ENCODE measurements around the gene PSMD1.
A peak's percentile ranks its signal among the peaks of the same experiment; 100 is the strongest.
"Not testable (repeated sequence)": the region's sequence is repeated elsewhere in the genome, so short reads cannot be mapped to it uniquely, and the experiment has no call there.

PSMD1 gene

DNA sequence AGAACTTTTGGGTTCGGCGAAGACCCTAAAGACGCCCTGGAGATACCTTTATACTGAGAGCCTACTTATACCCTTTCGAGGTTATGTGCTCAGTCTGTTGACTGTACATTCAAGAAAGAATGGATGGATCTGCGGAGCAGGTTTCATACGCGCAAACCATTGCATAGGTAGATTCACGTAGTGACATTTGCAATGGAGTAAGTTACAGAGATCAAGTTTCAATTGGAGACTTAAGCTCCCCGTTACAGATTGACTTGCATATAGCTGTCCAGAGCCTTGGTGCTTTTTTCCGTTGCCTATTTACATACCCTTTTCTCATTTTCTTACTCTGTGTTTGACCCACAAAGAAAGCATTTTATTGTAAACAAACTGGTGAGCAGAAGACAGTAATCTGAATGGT lies 923 bp downstream of the PSMD1 start:
- Mint-ChIP-seq H3K27ac (peak overlapping the region; percentile 97), H3K4me1 (ENCODE audit: low read depth) (peaks cover 40% of the 10 kb centered on the region), H3K27me3 (peaks cover 16% of the 10 kb centered on the region), H3K36me3 (ENCODE audit: low read depth) (peaks cover 35% of the 10 kb centered on the region), H3K4me3 (peak overlapping the region; percentile 94), H3K9me3 (no peaks in the 10 kb centered on the region)
- intact Hi-C loops (cut with micrococcal nuclease): loop anchor here (5.0 to 10.0 kb wide), 2 partner anchors 153 to 235 kb away; no protein-coding TSS in a partner anchor

DNA sequence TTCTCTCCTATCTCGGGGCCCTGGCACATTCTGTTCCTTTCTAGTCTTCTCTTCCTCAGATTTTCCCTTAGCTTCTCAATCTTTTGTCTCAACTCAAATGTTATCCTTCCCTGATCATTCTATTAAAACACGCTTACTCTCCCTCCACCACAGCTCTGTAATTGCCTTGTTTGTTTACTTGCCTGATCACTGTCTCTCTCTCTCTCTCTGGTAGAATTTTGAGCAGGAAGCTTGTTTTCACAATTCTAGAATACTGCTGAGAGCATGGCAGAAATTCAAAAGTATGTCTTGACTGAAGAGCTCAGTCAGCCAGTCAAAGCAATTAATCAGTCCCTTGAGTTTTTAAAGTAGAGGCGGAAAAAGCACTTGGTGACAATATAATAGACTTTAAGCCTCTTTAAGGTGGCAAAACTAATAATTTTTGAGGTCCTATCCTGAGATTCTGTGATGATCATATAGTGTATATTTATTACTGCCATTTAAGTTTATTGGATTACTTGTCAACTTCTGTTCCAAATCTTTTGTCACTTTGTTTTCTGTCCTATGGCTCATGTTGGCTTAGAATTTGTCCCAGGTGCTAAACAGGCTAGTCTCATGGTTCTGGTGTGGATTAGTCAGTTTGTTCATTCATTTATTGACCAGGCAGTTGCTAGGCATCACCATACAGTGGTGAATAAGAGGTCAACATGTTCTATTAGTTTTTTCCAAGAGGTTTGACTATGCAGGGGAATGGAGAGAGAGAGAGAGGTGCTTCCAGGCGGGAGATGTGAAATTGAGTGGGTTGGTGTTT lies 2.3 kb downstream of the PSMD1 start:
- H3K9me3 Mint-ChIP-seq: no peaks in the 10 kb centered on the region
- intact Hi-C loops (cut with micrococcal nuclease): loop anchor here (5.0 to 10.0 kb wide), 2 partner anchors 154 to 237 kb away; no protein-coding TSS in a partner anchor
- peaks cover 49% of the 10 kb centered on the region for H3K36me3 Mint-ChIP-seq (ENCODE audit: low read depth)
- peaks cover 3% of the 10 kb centered on the region for H3K27me3 Mint-ChIP-seq
- peaks cover 35% of the 10 kb centered on the region for H3K4me1 Mint-ChIP-seq (ENCODE audit: low read depth)
- no peak overlapping the region for H3K4me3 Mint-ChIP-seq
- H3K27ac Mint-ChIP-seq: peak overlapping the region; percentile 97

DNA sequence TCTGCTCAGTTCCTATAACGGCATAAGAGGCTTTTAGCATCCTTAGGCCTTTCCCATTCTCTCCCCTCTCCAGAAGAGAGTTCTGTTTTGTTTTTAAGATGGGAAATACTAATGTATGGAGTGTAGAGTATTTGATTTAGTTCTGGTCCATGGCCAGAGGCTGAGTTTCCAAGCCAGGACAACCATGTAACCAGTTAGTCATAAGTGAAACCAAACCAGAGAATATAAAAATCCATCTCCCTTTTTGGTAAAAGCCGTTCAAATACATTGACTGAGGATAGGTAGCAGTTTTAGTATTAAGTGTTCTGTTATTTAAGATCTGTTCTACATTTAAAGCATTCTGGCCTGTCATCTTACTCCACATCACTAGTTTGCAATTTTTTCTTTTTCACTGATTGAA lies 3.1 kb downstream of the PSMD1 start:
- H3K27me3 Mint-ChIP-seq: no peaks in the 10 kb centered on the region
- no peak overlapping the region for H3K27ac Mint-ChIP-seq
- H3K4me1 Mint-ChIP-seq (ENCODE audit: low read depth): peaks cover 34% of the 10 kb centered on the region
- no peaks in the 10 kb centered on the region for H3K9me3 Mint-ChIP-seq
- intact Hi-C loops (cut with micrococcal nuclease): loop anchor here (5.0 to 10.0 kb wide), 2 partner anchors 155 to 237 kb away; no protein-coding TSS in a partner anchor
- no peak overlapping the region for H3K4me3 Mint-ChIP-seq
- peaks cover 57% of the 10 kb centered on the region for H3K36me3 Mint-ChIP-seq (ENCODE audit: low read depth)

DNA sequence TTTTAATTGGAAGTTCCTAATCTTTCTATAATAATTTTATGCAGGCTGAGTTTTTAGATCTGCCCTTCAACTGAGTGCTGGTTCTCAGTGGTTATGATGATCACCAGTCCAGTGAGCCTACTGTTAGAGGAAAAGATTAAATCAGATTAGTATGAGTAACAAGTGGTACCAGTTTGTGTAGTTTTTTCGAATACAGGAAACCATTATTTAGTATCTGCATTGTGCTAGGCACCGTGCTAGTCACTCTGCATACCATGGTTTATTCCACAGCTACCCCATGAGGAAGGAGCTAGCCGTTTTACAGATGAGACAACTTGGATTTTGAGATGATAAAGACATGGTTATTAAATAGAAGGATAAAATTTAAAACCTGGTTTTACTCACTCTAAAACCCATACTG lies 6.1 kb downstream of the PSMD1 start:
- intact Hi-C loops (cut with micrococcal nuclease): no loop called here
- Mint-ChIP-seq H3K36me3 (ENCODE audit: low read depth) (peaks cover 74% of the 10 kb centered on the region), H3K4me1 (ENCODE audit: low read depth) (peaks cover 36% of the 10 kb centered on the region), H3K27me3 (no peaks in the 10 kb centered on the region), H3K27ac (no peak overlapping the region), H3K9me3 (no peaks in the 10 kb centered on the region), H3K4me3 (no peak overlapping the region)

DNA sequence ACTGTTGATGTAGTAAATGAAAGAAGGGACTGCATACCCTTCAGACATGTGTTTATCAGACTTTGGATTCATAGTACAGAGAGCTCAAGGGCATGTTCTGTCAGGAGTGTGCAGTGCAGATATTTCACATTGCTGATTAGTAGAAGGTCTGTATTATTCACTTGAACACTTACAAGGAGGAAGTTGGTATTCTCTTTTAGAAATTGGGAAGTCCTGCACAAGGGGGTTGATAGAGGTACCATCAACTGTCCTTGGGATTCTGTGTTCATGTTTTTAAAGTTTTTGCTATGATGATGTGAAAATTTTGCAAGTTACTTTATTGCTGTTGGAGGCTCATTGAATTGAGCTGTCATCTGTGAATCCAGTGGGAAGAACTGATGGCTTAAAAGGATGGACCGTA lies 6.7 kb downstream of the PSMD1 start:
- intact Hi-C loops (cut with micrococcal nuclease): no loop called here

DNA sequence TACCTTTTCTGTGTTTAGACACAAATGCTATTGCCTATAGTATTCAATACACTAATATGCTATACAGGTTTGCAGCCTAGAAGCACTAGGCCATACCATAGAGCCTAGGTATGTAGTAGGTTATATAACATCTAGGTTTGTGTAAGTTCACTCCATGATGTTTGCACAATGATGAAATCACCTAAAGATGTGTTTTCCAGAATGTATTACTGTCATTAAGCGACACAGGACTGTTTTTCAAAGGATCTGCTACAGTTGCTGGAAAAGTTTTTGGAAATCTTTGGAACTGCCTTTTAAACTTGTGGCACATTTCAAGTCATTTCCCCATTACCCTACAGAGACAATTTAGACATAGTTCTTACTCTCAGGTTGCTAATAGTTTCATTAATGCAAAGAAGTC lies 9.3 kb downstream of the PSMD1 start:
- Mint-ChIP-seq H3K36me3 (ENCODE audit: low read depth) (peaks cover 89% of the 10 kb centered on the region), H3K4me1 (ENCODE audit: low read depth) (peaks cover 15% of the 10 kb centered on the region), H3K27me3 (no peaks in the 10 kb centered on the region), H3K27ac (no peak overlapping the region), H3K4me3 (no peak overlapping the region), H3K9me3 (no peaks in the 10 kb centered on the region)
- intact Hi-C loops (cut with micrococcal nuclease): no loop called here

More for the DNA sequence above, 6.7 kb downstream of the PSMD1 start:
- Mint-ChIP-seq H3K4me3 (no peak overlapping the region), H3K36me3 (ENCODE audit: low read depth) (peaks cover 80% of the 10 kb centered on the region), H3K27ac (no peak overlapping the region), H3K27me3 (no peaks in the 10 kb centered on the region), H3K4me1 (ENCODE audit: low read depth) (peaks cover 35% of the 10 kb centered on the region), H3K9me3 (no peaks in the 10 kb centered on the region)

DNA sequence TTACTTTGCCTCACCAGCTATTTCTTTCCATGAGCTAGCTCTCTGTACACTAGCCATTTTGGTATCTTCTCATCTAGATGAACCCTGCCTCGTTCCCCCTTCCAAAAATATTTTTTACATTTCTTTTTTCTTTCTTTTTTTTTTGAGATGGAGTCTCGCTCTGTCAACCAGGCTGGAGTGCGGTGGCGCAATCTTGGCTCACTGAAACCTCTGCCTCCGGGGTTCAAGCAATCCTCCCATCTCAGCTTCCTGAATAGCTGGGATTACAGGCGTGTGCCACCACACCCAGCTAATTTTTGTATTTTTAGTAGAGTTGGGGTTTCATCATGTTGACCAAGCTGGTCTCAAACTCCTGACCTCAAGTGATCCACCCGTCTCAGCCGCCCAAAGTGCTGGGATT lies 10.9 kb downstream of the PSMD1 start:
- H3K27me3 Mint-ChIP-seq; intact Hi-C loops (cut with micrococcal nuclease); H3K4me3 Mint-ChIP-seq; H3K9me3 Mint-ChIP-seq: not testable (repeated sequence)
- Mint-ChIP-seq H3K27ac (peak overlapping the region; percentile 2), H3K36me3 (ENCODE audit: low read depth) (peaks cover 89% of the 10 kb centered on the region), H3K4me1 (ENCODE audit: low read depth) (peaks cover 15% of the 10 kb centered on the region)

DNA sequence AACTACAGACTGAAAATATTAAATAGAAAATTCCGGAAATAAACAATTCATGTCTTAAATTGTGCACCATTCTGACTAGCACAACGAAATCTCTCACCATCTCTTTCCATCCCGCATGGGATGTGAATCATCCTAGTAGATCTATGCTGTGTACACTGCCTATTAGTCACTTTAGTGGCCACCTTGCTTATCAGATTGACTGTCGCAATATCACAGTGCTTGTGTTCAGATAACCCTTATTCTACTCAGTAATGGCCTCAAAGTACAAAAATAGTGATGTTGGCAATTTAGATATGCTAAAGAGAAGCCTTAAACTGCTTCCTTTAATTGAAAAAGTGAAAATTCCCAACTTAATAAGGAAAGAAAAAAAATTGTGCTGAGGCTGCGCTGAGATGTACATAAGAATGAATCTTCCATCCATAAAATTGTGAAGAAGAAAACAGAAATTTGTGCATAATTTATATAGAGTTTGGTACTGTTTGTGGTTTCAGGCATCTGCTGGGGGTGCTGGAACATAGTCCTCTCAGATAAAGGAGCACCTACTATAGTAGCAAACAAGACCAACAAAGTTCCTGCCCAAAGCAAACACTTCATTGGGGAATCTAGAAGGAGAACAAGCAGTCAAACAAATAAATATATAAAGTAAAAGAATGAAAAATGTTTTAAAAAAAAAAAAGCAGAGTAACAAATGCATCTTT lies 12.0 kb downstream of the PSMD1 start:
- Mint-ChIP-seq H3K36me3 (ENCODE audit: low read depth) (peaks cover 89% of the 10 kb centered on the region), H3K4me3 (no peak overlapping the region), H3K4me1 (ENCODE audit: low read depth) (peaks cover 10% of the 10 kb centered on the region), H3K27ac (no peak overlapping the region), H3K27me3 (no peaks in the 10 kb centered on the region), H3K9me3 (no peaks in the 10 kb centered on the region)
- intact Hi-C loops (cut with micrococcal nuclease): no loop called here

DNA sequence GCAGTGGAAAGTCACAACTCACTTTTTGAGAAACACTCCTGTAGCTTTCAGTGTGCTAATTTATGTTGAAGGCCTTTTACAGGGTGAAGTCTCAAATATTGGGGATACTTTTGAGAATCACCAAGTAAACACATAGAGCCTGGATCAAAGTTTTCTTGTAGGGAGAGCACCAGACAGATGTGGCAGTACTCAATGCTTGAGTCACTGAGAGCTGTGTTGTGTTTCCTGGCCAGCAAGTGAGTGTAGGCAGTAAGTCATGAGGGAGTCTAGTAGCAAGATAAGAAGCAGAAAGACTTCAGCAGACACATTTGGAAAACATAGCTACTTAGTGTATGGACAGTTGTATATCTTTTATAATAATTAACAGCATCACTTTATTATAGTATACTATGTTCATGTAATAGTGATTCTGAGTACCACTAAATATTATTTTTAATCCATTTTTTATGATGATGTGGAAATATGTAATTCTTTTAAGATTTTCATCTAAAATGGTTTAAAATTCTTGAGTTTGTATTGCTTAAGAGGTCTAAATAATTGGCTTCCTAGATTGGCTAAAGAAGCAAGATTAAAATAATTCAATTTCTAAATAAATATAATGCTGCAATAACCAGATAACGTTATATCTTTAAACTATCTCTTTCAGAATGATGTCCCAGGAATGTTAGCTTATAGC lies 12.8 kb downstream of the PSMD1 start:
- H3K36me3 Mint-ChIP-seq (ENCODE audit: low read depth): peaks cover 88% of the 10 kb centered on the region
- no peak overlapping the region for H3K27ac Mint-ChIP-seq
- H3K4me1 Mint-ChIP-seq (ENCODE audit: low read depth): peaks cover 10% of the 10 kb centered on the region
- H3K4me3 Mint-ChIP-seq: no peak overlapping the region
- H3K9me3 Mint-ChIP-seq: no peaks in the 10 kb centered on the region
- no peaks in the 10 kb centered on the region for H3K27me3 Mint-ChIP-seq
- intact Hi-C loops (cut with micrococcal nuclease): no loop called here

DNA sequence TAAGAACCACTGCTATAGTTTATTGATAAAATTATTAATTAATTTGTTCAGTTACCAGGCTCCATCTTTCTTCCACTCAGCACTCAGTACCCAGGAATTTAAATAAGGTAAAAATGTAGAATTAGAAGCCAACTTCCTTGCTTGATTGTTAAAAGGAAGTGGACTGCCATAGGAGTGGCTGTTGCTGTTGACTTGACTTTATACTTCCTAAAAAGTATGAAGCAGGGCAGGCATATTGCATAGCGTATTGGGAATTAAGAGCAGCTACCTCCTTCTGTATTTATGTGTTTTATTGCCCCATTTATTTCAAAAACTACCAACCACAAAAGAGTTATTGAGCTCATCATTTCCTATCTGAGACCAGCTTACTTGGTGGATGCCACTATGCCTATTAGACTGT lies 27.9 kb downstream of the PSMD1 start:
- no peak overlapping the region for H3K27ac Mint-ChIP-seq
- H3K27me3 Mint-ChIP-seq: no peaks in the 10 kb centered on the region
- H3K36me3 Mint-ChIP-seq (ENCODE audit: low read depth): peaks cover 91% of the 10 kb centered on the region
- H3K4me1 Mint-ChIP-seq (ENCODE audit: low read depth): no peaks in the 10 kb centered on the region
- intact Hi-C loops (cut with micrococcal nuclease): no loop called here
- no peaks in the 10 kb centered on the region for H3K9me3 Mint-ChIP-seq
- H3K4me3 Mint-ChIP-seq: no peak overlapping the region

DNA sequence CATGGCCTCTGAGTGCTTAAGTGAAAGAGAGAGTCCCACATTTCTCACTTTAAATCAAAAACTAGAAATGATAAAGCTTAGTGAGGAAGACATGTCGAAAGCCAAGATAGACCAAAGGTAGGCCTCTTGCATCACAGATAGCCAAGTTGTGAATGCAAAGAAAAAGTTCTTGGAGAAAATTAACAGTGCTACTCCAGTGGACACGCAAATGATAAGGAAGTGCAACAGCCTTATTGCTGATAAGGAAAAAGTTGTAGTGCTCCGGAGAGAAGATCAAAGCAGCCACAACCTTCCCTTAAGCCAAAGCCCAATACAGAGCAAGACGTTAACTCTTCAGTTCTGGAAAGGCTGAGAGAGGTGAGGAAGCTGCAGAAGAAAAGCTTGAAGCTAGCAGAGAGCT lies 32.1 kb downstream of the PSMD1 start:
- Mint-ChIP-seq H3K27me3 (no peaks in the 10 kb centered on the region), H3K4me3 (no peak overlapping the region), H3K27ac (no peak overlapping the region), H3K9me3 (no peaks in the 10 kb centered on the region), H3K36me3 (ENCODE audit: low read depth) (peaks cover 89% of the 10 kb centered on the region), H3K4me1 (ENCODE audit: low read depth) (no peaks in the 10 kb centered on the region)
- intact Hi-C loops (cut with micrococcal nuclease): no loop called here

DNA sequence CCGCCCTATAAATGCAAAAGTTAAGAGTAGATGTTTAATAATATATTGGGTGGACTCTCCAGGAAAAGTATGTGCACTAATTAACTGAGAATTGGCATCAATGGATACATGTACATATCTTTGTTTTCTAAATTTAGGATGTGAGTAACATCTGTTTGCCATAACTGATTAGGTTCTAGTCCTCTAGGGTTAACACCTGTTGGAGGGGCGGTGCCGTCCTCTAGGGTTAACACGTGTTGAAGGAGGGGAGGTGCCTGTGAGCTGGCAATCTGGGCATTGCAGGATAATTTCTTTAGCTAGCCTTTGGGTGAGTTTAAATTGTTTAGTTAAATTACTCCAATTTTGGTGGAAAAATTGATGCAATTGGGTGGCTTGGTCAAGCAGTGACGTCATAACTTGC lies 37.3 kb downstream of the PSMD1 start:
- Mint-ChIP-seq H3K36me3 (ENCODE audit: low read depth) (peaks cover 94% of the 10 kb centered on the region), H3K4me3 (no peak overlapping the region), H3K27me3 (no peaks in the 10 kb centered on the region), H3K4me1 (ENCODE audit: low read depth) (no peaks in the 10 kb centered on the region), H3K27ac (no peak overlapping the region), H3K9me3 (peaks cover 19% of the 10 kb centered on the region)
- intact Hi-C loops (cut with micrococcal nuclease): no loop called here

DNA sequence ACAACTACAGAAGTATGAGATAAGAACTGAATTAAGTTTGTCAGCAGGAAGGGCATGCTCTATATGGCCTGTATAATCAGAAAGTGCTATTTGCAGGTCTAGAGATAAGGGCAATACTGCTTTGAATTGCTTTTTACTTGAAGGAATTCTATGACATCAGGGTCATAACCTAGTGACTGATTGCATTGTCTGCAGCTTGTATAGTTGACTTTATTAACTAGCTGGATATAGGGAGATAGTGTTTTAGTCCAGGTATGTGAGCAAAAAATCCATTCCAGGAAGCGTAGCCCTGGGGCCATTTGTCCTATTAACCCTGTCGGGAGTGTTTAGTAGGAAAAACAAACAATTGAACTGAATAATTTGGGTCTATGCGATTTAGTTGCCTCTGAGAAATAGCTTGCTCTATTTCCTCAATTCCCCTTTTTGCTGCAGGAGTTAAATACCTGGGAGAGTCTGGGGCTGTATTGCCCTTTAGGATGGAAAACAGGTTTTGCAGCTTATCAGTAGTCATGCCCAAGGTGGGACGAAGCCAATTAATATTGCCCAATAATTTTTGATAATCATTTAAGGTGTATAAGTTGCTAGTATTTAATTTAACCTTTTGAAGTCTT lies 38.2 kb downstream of the PSMD1 start:
- Mint-ChIP-seq H3K27ac (no peak overlapping the region), H3K4me1 (ENCODE audit: low read depth) (no peaks in the 10 kb centered on the region), H3K27me3 (no peaks in the 10 kb centered on the region), H3K9me3 (peaks cover 23% of the 10 kb centered on the region), H3K36me3 (ENCODE audit: low read depth) (peaks cover 94% of the 10 kb centered on the region), H3K4me3 (no peak overlapping the region)
- intact Hi-C loops (cut with micrococcal nuclease): no loop called here

DNA sequence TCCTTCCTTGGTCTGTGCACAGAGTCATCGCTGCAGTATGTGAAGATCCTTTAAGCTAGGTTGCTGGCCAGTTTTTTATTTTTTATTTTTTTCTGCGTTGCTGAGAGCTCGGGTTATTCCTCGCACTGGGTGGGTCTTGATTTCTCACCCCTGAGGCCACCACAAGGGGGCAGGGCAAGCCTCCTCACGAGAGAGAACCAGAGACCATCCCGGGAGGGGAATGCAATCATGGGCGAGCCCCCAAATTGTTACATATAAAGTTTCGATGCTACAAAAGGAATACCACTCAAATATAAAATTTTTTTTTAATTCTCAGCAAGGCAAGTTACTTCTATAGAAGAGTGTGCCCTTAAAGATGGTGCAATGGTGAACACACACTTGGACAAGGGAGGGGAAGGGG lies 43.3 kb downstream of the PSMD1 start:
- Mint-ChIP-seq H3K27me3 (no peaks in the 10 kb centered on the region), H3K4me1 (ENCODE audit: low read depth) (no peaks in the 10 kb centered on the region), H3K9me3 (peaks cover 23% of the 10 kb centered on the region), H3K27ac (no peak overlapping the region), H3K4me3 (no peak overlapping the region), H3K36me3 (ENCODE audit: low read depth) (peaks cover 79% of the 10 kb centered on the region)
- intact Hi-C loops (cut with micrococcal nuclease): loop anchor here (5.0 kb wide), 1 partner anchor 127 kb away; no protein-coding TSS in a partner anchor
